NCI-H446 treated with DMSO at 0.1 percent for 48 hours (cell line): ENCODE data around the gene CADM2.
"Not testable (repeated sequence)": the region's sequence is repeated elsewhere in the genome, so short reads cannot be mapped to it uniquely, and the experiment has no call there.

Experiments used
- DNase-seq: peaks from one replicate; lab custom pipeline; 2025; lab: John Stamatoyannopoulos, UW

The CADM2 gene

GRCh38 chr3:85935171-85935570, 976.4 kb downstream of the CADM2 start:
- no peak for DNase-seq

DNA sequence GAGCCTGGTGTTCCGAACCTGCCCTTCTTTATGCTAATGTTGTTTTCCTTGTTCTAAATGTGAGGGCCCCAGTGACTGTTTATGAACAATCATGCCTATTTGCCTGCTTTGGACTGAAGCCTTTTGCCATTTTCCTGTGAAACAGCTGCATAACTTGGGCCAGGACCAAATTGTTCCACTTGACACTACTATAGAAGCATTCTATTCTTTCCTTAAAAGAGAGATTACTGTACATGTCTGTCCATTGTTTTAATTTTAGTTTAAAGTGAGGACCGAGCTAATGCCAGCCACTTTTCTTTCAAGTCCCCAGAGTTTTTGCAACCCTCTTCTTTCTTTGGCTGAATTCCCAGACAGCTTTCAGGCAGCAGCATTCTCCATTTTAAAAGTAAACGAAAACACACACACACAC, 980.3 kb downstream of the CADM2 start:
- no peak for DNase-seq

DNA sequence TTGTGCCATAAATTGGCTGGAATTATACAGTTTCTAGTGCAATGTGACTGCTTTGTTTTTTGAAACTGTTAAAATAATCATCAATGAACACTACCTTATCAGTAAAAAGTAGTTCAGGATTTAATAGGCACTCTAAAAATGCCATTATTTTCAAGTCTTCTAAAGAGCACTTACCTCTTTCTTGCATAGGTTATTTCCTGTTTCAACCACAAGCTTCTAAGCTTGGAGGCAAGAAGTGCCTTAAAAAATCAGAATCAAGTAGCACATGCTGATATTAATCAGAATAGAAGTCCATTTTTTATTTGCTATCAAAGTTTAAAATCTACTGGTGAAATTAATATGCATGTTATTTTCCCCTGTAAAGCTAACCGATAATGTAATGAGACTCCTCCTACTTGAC, 991.6 kb downstream of the CADM2 start:
- DNase-seq, result no peak

GRCh38 chr3:85960793-85961192, 1002.0 kb downstream of the CADM2 start:
- no peak for DNase-seq

DNA sequence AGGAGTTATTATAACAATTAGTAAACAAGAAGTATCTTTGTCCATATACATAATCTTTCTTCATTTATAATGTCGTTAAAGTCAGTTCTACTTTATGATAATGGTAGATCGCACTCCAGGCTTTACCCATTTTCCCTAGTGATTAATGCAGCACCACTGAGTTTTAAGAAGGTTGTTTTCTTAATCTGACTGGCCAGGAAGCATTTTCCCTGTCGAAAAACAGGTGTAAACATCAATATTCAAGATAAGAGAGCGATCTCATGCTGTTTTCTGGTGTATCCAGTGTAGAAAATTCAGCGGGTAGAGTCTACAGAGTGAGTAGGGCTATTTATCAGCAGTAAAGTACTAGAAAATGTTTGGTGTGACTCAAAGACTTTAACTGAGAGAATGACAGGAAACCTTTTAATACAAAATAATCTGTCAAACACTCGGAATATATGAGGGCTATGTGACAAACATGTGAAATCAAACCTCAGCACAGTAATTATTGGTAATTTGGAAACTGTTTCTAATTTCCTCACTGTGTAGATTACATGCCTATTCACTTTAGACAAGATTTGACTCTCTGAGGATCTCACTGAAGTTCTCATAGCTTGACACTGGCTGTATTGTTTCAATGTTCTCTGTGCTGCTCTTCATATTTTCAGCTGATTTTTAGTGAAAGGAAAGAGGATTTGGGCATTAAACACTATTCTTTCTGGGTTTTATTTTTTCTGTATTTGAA, 1019.0 kb downstream of the CADM2 start:
- no peak for DNase-seq

DNA sequence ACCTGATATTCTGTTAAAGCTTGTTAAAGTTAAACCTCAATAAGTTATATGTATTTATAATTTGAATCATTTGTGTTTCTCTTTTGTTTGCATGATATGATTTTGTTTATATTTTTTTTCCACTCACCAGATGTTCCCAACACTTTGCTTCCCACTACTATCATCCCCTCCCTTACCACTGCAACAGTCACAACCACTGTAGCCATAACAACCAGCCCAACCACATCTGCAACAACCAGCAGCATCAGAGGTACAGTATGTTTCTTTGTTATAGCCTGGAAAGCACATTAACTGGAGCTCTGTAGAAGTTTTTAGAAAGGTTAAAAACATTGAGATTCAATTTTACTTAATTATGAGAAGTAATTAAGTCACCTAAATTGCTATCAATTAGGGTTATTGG, 1020.2 kb downstream of the CADM2 start:
- no peak for DNase-seq

- DNase-seq, result not testable (repeated sequence)
Measured at GRCh38 chr3:85989581-85989980, 1030.8 kb downstream of the CADM2 start.

- no peak for DNase-seq
Measured at GRCh38 chr3:86029590-86029989, 1070.8 kb downstream of the CADM2 start.

DNA sequence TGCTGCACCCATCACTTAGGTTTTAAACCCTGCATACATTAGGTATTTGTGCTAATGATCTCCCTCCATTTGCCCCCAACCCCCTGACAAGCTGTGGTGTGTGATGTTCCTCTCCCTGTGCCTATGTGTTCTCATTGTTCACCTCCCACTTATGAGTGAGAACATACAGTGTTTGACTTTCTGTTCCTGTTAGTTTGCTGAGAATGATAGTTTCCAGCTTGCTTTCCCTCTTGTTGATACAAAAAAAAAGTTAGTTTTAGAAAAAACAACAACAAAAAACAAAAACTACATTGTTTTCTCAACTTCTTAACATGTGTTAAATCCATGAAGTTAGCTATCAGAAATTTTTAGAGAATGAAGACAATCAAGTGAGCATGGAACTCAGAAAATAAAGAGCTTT, 1079.1 kb downstream of the CADM2 start:
- DNase-seq, result no peak

GRCh38 chr3:86046436-86047136, 1087.8 kb downstream of the CADM2 start:
- no peak for DNase-seq

DNA sequence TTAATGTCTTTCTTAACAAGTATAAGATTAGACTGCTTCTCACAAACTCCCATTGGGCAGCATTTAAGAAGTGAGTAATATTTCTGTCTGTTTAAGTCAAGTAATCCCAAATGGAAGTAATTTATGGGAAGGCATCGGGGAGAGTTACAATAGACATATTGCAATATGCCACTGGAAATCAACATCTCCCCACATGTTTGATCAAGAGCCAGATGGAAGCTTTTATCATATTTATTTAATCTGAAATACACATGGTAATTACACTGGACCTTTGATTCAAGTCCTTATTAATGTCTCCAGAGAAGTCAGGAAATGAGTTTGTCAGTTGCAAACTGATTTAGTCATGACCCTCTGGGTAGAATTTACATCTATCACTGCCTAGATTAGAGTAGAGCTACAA, 1088.4 kb downstream of the CADM2 start:
- DNase-seq, result no peak

DNA sequence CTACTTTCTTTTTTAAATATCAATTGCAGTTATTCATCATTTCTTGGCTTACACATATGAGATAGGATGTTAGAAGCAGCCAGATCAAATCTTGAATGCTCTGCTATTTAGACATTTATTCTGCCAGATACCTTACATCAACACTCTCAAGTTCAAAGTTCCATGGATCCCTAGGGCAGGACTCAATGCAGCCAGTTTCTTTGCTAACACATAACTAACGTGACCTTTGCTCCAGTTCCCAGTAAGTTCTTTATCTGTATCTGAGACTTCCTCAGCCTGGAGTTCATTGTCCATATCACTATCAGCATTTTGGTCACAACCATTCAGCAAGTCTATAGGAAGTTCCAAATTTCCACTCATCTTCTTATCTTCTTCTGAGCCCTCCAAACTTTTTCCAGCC, 1092.3 kb downstream of the CADM2 start:
- DNase-seq, result no peak

DNA sequence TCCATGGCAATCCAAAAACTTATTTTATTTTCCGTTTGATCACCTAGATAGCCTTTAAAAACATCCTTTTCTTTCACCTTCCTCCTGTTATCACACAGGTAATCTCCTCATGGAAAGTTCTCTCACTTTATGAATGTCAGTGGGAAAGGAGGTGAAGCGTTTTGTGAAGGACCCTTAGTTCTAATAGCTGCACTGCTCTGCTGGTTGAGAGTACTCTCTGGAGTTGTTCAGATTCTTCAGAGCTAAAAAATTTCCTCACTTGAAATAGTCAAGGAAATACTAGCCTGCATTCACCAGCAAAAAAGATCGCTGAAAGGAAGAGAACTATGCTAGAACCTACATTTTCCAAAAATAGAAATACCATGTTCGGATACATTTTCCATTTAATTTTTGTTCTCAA, 1097.2 kb downstream of the CADM2 start:
- DNase-seq, result no peak

DNA sequence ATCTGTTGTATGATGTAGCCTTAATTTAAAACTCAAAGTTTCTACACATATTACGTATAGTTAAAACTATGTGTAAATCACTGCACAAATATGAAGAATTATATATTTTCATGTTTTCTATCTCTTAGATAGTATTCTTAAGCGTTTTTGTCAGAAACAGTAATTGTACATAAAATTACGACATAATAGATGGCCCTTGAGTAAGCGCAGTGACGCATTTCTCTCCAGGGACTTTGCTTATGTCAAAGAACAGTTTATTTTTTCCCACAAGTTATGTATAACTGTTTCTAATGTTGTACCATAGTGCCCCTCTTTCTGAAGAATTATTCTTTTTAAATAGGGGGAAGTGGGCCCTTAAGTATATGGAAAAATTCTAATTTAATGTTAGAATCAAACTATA, 1098.2 kb downstream of the CADM2 start:
- DNase-seq, result no peak

DNA sequence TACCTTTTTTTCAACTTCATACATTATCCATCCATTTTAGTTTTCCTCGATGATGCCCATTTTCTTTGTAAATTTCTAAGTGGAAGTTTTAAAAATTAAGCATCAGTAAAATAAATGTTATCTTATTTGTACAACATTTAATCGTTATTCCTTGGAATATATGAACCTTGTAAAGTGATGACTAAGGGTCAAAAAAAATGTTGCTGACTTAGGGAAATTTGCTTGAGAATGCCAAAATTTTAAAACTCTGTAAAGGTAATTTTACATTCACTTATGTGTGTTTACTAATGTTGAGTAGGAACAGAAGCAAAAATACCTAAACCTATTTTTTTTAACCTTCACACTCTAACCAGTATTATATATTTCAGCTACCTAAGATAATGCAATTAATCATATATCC, 1115.0 kb downstream of the CADM2 start:
- no peak for DNase-seq

GRCh38 chr3:86087160-86087871, 1128.5 kb downstream of the CADM2 start:
- DNase-seq, result no peak

- no peak for DNase-seq
Measured at GRCh38 chr3:86104154-86104553, 1145.4 kb downstream of the CADM2 start.

GRCh38 chr3:86109434-86109833, 1150.6 kb downstream of the CADM2 start:
- no peak for DNase-seq
